Suprapubic skin (tissue), 4 donors: ENCODE measurements around the gene TUNAR. TPM values are rescaled to one million over a fixed set of nuclear protein-coding genes. Genes with fewer than 3 reads are reported as not detected.

ENCODE experiments used
- DNase-seq, 2 donors: peaks; one replicate each; pipeline ENCODE4 v3.0.0-alpha.2; 2019; ENCODE audit warnings: low spot score in 2 of 2
- H3K27ac ChIP-seq: fragments of 200-600 bp; sonication (generic); one replicate; pipeline ENCODE4 v1.5.1; 2019
- H3K27me3 ChIP-seq: fragments of 200-600 bp; sonication (generic); one replicate; pipeline ENCODE4 v1.5.1; 2019
- H3K36me3 ChIP-seq: fragments of 200-600 bp; sonication (generic); one replicate; pipeline ENCODE4 v1.5.1; 2019
- H3K4me1 ChIP-seq: fragments of 200-600 bp; sonication (generic); one replicate; pipeline ENCODE4 v1.5.1; 2019
- H3K4me3 ChIP-seq: fragments of 200-600 bp; sonication (generic); one replicate; pipeline ENCODE4 v1.5.1; 2019; ENCODE audit warnings: mild to moderate bottlenecking
- H3K9me3 ChIP-seq: fragments of 200-600 bp; sonication (generic); one replicate; pipeline ENCODE4 v1.5.1; 2019
- EP300 ChIP-seq: sonication (generic); formaldehyde crosslinking; IDR thresholded peaks from one replicate; pipeline ENCODE4 v1.6.1; 2017; ENCODE audit warnings: antibody characterized with exemption
- POLR2A ChIP-seq, 2 donors: fragments of 450-650 bp; IDR thresholded peaks; one replicate each; pipeline ENCODE4 v1.6.1; 2017; ENCODE audit warnings: antibody characterized with exemption in 2 of 2, mild to moderate bottlenecking in 2 of 2, moderate library complexity in 2 of 2
- POLR2AphosphoS5 ChIP-seq, 3 donors: sonication (generic); formaldehyde crosslinking; IDR thresholded peaks; one replicate each; pipeline ENCODE4 v1.6.1; 2017; ENCODE audit warnings: antibody characterized with exemption in 3 of 3
- WGBS: methylation state at CpG from one replicate; pipeline ENCODE4 v1.1.5; 2018; 5-methylcytosine and 5-hydroxymethylcytosine counted together
- total RNA-seq, 4 donors: library from RNA; depleted of rRNA; stranded (reverse); fragments of >200 nt; gene quantifications; one replicate each; pipeline ENCODE4 v1.1.0, GENCODE V29; 2016
- TF ChIP-seq, protein P1 (sequence below), 2 donors: fragments of 200-600 bp in 1 of 2; fragments of 450-650 bp in 1 of 2; sonication (generic) in 1 of 2; IDR thresholded peaks; one replicate each; pipeline ENCODE4 v1.5.1; 2016 to 2019; ENCODE audit warnings: antibody characterized with exemption in 2 of 2, mild to moderate bottlenecking in 1 of 2, moderate library complexity in 1 of 2

The TUNAR gene
- total RNA-seq, 4 donors from 2014 or later, result not detected

DNA sequence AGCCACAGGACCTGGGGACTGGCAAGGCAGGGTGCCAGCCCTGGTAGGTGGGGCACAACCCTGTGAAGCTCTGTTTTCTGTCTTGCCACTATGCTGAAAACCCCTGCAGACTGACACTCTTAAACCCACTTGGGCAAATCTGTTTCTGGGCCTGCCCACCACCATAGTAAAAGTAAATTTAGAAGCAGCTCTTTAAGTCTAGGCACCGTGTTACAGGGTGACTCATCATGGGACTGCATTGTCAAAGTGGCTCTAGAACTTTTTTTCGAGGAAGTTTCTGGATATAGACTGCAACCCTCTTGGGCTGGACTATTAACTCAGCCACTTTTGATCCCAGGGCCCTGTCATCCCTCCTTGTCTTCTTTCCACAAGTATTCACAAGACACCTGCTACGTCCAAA lies 7.7 kb downstream of the TUNAR start:
- WGBS, result 48% methylated on average over 3 of the region's 3 CpGs
- no peak for DNase-seq
- Histone ChIP-seq H3K27ac (no peak overlapping the region), H3K27me3 (peaks cover 45% of the 10 kb centered on the region), H3K36me3 (no peaks in the 10 kb centered on the region), H3K4me3 (no peak overlapping the region), H3K4me1 (no peaks in the 10 kb centered on the region), H3K9me3 (no peaks in the 10 kb centered on the region)
- no peak for TF ChIP-seq POLR2AphosphoS5 (IDR thresholded peaks at IDR 0.05)
- TF ChIP-seq EP300, result no peak
- TF ChIP-seq, protein P1, sequence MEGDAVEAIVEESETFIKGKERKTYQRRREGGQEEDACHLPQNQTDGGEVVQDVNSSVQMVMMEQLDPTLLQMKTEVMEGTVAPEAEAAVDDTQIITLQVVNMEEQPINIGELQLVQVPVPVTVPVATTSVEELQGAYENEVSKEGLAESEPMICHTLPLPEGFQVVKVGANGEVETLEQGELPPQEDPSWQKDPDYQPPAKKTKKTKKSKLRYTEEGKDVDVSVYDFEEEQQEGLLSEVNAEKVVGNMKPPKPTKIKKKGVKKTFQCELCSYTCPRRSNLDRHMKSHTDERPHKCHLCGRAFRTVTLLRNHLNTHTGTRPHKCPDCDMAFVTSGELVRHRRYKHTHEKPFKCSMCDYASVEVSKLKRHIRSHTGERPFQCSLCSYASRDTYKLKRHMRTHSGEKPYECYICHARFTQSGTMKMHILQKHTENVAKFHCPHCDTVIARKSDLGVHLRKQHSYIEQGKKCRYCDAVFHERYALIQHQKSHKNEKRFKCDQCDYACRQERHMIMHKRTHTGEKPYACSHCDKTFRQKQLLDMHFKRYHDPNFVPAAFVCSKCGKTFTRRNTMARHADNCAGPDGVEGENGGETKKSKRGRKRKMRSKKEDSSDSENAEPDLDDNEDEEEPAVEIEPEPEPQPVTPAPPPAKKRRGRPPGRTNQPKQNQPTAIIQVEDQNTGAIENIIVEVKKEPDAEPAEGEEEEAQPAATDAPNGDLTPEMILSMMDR (IDR thresholded peaks at IDR 0.05), result no peak
- TF ChIP-seq POLR2A (IDR thresholded peaks at IDR 0.05), result no peak

DNA sequence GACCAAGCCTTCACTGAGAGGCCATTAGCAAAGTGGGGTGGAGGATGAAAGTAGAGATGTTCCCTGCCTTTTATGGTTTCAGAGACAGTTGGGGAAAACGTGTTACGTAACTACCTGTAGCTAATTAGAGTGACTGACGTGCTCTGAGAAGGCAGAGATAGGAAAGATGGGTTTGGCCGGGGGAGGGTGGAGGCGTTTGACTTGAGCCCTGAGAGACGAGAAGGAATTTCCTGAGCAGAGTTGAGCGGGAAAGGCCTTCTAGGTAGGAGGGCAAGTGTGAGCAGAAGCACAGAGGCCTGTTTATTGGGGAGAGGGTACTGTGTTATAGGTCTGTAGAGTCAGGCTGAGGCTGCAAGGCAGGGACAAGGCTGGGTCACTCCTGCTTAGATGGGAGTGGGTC lies 8.6 kb downstream of the TUNAR start:
- H3K36me3 ChIP-seq, result no peaks in the 10 kb centered on the region
- TF ChIP-seq, protein P1 (IDR thresholded peaks at IDR 0.05), result no peak
- TF ChIP-seq EP300 (no peak), POLR2A (IDR thresholded peaks at IDR 0.05) (no peak)
- WGBS, result 46% methylated on average over 7 of the region's 7 CpGs
- no peak for DNase-seq
- H3K9me3 ChIP-seq, result no peaks in the 10 kb centered on the region
- H3K27ac ChIP-seq, result no peak overlapping the region
- H3K27me3 ChIP-seq, result peaks cover 42% of the 10 kb centered on the region
- no peak overlapping the region for H3K4me3 ChIP-seq
- H3K4me1 ChIP-seq, result no peaks in the 10 kb centered on the region

DNA sequence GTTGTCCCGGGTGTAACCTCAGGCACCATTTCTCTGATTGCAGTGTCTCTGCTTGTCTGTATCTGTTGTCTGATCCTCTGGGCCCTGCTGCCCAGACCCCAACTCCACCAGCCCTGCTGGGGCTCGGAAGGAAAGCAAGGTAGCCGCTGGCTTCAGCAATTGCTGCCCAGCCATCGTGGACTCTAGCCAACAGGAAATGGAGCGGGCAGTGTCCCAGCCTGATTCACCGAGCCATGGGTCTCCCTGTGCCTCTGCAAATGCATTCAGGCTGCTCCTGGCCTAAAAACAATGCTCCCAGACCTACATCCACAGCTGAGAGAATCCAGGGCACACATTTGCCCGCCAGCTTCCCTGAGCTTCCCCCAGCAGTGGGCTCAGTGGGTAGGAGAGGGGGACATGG lies 9.2 kb downstream of the TUNAR start:
- H3K27ac ChIP-seq, result no peak overlapping the region
- H3K36me3 ChIP-seq, result no peaks in the 10 kb centered on the region
- H3K27me3 ChIP-seq, result peaks cover 36% of the 10 kb centered on the region
- WGBS, result 68% methylated on average over 4 of the region's 7 CpGs
- TF ChIP-seq, protein P1 (IDR thresholded peaks at IDR 0.05), result no peak
- TF ChIP-seq POLR2AphosphoS5 (IDR thresholded peaks at IDR 0.05) (no peak), EP300 (no peak), POLR2A (IDR thresholded peaks at IDR 0.05) (no peak)
- no peaks in the 10 kb centered on the region for H3K4me1 ChIP-seq
- no peak for DNase-seq
- no peaks in the 10 kb centered on the region for H3K9me3 ChIP-seq
- no peak overlapping the region for H3K4me3 ChIP-seq

DNA sequence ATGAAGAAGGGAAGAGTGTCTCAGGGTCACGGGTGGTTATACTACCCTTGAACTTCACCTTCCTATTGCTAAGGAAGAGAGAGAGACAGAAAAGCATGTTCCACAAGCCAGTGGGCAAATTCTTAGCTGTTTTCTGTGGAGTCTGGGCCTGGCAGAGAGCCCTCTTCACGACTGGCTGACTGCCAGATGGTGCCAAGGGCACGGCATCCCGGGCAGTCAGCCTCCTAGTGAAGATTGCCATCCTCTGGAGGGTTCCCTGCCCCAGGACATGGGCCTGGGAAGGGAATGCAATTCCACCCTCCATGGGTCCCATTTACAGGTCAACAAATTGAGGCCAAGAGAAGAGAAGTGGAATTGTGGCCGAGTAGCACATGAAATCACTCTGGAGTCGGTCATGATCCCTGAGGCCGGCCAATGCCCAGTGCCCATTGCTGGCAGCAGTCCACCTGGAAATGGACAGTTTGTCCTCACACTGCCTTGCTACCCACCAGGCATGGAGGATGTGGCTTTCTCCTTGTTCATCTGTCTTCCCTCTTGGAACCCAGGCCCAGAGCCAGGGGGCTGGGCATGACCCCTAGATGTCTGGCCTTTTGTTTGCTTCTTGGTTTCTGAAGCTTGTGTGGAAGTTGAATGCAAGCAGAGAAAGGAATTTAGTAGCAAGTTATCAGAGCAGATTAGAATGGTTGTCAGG lies 9.9 kb downstream of the TUNAR start:
- Histone ChIP-seq H3K4me1 (no peaks in the 10 kb centered on the region), H3K9me3 (no peaks in the 10 kb centered on the region), H3K4me3 (no peak overlapping the region), H3K36me3 (no peaks in the 10 kb centered on the region), H3K27ac (no peak overlapping the region), H3K27me3 (peaks cover 34% of the 10 kb centered on the region)
- no peak for DNase-seq
- no peak for TF ChIP-seq EP300
- TF ChIP-seq POLR2A (IDR thresholded peaks at IDR 0.05), result no peak
- TF ChIP-seq, protein P1 (IDR thresholded peaks at IDR 0.05), result no peak
- no peak for TF ChIP-seq POLR2AphosphoS5 (IDR thresholded peaks at IDR 0.05)
- 79% methylated on average over 5 of the region's 7 CpGs for WGBS

DNA sequence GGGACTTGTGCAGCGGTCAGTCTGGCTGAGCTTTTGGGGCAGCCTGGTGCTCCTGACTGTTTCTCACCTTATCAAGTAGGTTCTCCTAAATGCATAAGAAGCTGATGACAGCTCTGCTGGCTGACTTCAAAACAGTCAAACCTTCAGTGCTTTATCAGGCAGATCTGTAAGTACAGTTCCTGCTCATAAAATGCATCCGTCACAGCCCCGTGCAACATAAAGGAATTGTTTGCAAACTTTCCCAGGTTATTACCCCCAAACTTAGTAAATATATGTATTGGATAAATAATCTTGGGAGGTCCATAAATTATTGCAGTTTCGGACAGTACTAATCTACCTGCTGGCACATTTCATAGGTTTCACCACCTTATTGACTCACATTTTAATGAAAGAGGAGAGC lies 10.7 kb downstream of the TUNAR start:
- DNase-seq, result no peak
- Histone ChIP-seq H3K36me3 (no peaks in the 10 kb centered on the region), H3K27me3 (peaks cover 37% of the 10 kb centered on the region), H3K27ac (no peak overlapping the region), H3K9me3 (no peaks in the 10 kb centered on the region), H3K4me3 (no peak overlapping the region), H3K4me1 (no peaks in the 10 kb centered on the region)
- TF ChIP-seq EP300 (no peak), POLR2A (IDR thresholded peaks at IDR 0.05) (no peak), POLR2AphosphoS5 (IDR thresholded peaks at IDR 0.05) (no peak)
- TF ChIP-seq, protein P1 (IDR thresholded peaks at IDR 0.05), result no peak
- 75% methylated on average over 4 of the region's 4 CpGs for WGBS
